Nephron progenitor cell (in vitro differentiated cells): ENCODE results near the gene GRM7.

ENCODE experiments used
- DNase-seq: peaks from one replicate; pipeline ENCODE4 v3.0.0; 2021
- H3K27ac Mint-ChIP-seq: 2 replicates; pipeline ENCODE4 v1.8.0; 2021; ENCODE audit warnings: mild to moderate bottlenecking, moderate library complexity, mixed read lengths
- H3K27me3 Mint-ChIP-seq: 2 replicates; pipeline ENCODE4 v1.8.0; 2021; ENCODE audit warnings: mild to moderate bottlenecking, low read depth, mixed read lengths; ENCODE audit not compliant: poor library complexity
- H3K36me3 Mint-ChIP-seq: 2 replicates; pipeline ENCODE4 v1.8.0; 2021; ENCODE audit warnings: low read depth, mixed read lengths
- H3K4me1 Mint-ChIP-seq: 2 replicates; pipeline ENCODE4 v1.8.0; 2021; ENCODE audit warnings: mixed read lengths
- H3K4me3 Mint-ChIP-seq: 2 replicates; pipeline ENCODE4 v1.8.0; 2021; ENCODE audit warnings: mild to moderate bottlenecking, moderate library complexity, mixed read lengths
- H3K9me3 Mint-ChIP-seq: 2 replicates; pipeline ENCODE4 v1.8.0; 2021; ENCODE audit warnings: mild to moderate bottlenecking, moderate library complexity, mixed read lengths
- CTCF ChIP-seq: fragments of 200-600 bp; sonication (generic); IDR thresholded peaks from 2 replicates; pipeline ENCODE4 v1.5.0; 2021; ENCODE audit warnings: antibody characterized with exemption

Gene GRM7

GRCh38 chr3:7728566-7729519 lies 867.9 kb downstream of the GRM7 start:
- DNase-seq = no peak
- Mint-ChIP-seq H3K9me3 (no peaks in the 10 kb centered on the region), H3K27ac (no peak overlapping the region), H3K27me3 (no peaks in the 10 kb centered on the region), H3K4me1 (no peaks in the 10 kb centered on the region), H3K4me3 (no peak overlapping the region), H3K36me3 (no peaks in the 10 kb centered on the region)
- no peak for TF ChIP-seq CTCF

- TF ChIP-seq CTCF = no peak
- H3K4me1 Mint-ChIP-seq = no peaks in the 10 kb centered on the region
Observed at GRCh38 chr3:7733933-7734332, 873.0 kb downstream of the GRM7 start.

GRCh38 chr3:7734456-7734855 lies 873.5 kb downstream of the GRM7 start:
- TF ChIP-seq CTCF = no peak
- no peak for DNase-seq
- Mint-ChIP-seq H3K4me3 (no peak overlapping the region), H3K36me3 (no peaks in the 10 kb centered on the region), H3K27ac (no peak overlapping the region), H3K9me3 (no peaks in the 10 kb centered on the region), H3K27me3 (no peaks in the 10 kb centered on the region), H3K4me1 (no peaks in the 10 kb centered on the region)

More at GRCh38 chr3:7733933-7734332, 873.0 kb downstream of the GRM7 start:
- DNase-seq = no peak
- Mint-ChIP-seq H3K27ac (no peak overlapping the region), H3K9me3 (no peaks in the 10 kb centered on the region), H3K27me3 (no peaks in the 10 kb centered on the region), H3K4me3 (no peak overlapping the region), H3K36me3 (no peaks in the 10 kb centered on the region)

- no peak for DNase-seq
- Mint-ChIP-seq H3K27me3 (no peaks in the 10 kb centered on the region), H3K27ac (no peak overlapping the region), H3K4me3 (no peak overlapping the region), H3K4me1 (no peaks in the 10 kb centered on the region), H3K36me3 (no peaks in the 10 kb centered on the region), H3K9me3 (no peaks in the 10 kb centered on the region)
- no peak for TF ChIP-seq CTCF
Observed at GRCh38 chr3:7737263-7737662, 876.3 kb downstream of the GRM7 start.

- H3K4me1 Mint-ChIP-seq = no peaks in the 10 kb centered on the region
- no peak overlapping the region for H3K27ac Mint-ChIP-seq
- no peaks in the 10 kb centered on the region for H3K9me3 Mint-ChIP-seq
- H3K27me3 Mint-ChIP-seq = no peaks in the 10 kb centered on the region
- no peak for DNase-seq
- H3K36me3 Mint-ChIP-seq = no peaks in the 10 kb centered on the region
- TF ChIP-seq CTCF = no peak
- no peak overlapping the region for H3K4me3 Mint-ChIP-seq
Observed at GRCh38 chr3:7739754-7740153, 878.8 kb downstream of the GRM7 start.

GRCh38 chr3:7740458-7740857 lies 879.5 kb downstream of the GRM7 start:
- H3K36me3 Mint-ChIP-seq = no peaks in the 10 kb centered on the region
- no peak for TF ChIP-seq CTCF
- DNase-seq = no peak
- H3K27ac Mint-ChIP-seq = no peak overlapping the region
- H3K4me3 Mint-ChIP-seq = no peak overlapping the region
- H3K9me3 Mint-ChIP-seq = no peaks in the 10 kb centered on the region
- H3K4me1 Mint-ChIP-seq = no peaks in the 10 kb centered on the region
- H3K27me3 Mint-ChIP-seq = no peaks in the 10 kb centered on the region
